Mesenchymal stem cell (in vitro differentiated cells and primary cell): ENCODE measurements around the gene VIT.

Experiments used
- DNase-seq: peaks from one replicate; pipeline ENCODE4 v3.0.0-alpha.2; 2013
- H2AFZ ChIP-seq: one replicate; pipeline ENCODE4 v1.6.1; 2013; ENCODE audit warnings: low read depth, mild to moderate bottlenecking, control low read depth, inconsistent platforms, low read length, moderate library complexity
- H2AK5ac ChIP-seq: 2 replicates; pipeline ENCODE4 v1.6.1; 2013; ENCODE audit warnings: low read length, moderate library complexity, mild to moderate bottlenecking, inconsistent platforms; ENCODE audit not compliant: severe bottlenecking
- H2BK120ac ChIP-seq: one replicate; pipeline ENCODE4 v1.6.1; 2013; ENCODE audit warnings: low read depth, mild to moderate bottlenecking, inconsistent platforms, low read length, moderate library complexity
- H2BK12ac ChIP-seq, 2 experiments: one replicate each; pipeline ENCODE4 v1.6.1; 2013; ENCODE audit warnings: inconsistent platforms in 2 of 2, low read length in 2 of 2, mild to moderate bottlenecking in 2 of 2, moderate library complexity in 2 of 2, control low read depth in 1 of 2
- H2BK15ac ChIP-seq: one replicate; pipeline ENCODE4 v1.6.1; 2013; ENCODE audit warnings: mild to moderate bottlenecking, low read depth, inconsistent platforms; ENCODE audit not compliant: poor library complexity, severe bottlenecking
- H2BK5ac ChIP-seq: 2 replicates; pipeline ENCODE4 v1.6.1; 2013; ENCODE audit warnings: low read depth, mild to moderate bottlenecking, low read length, control low read depth, inconsistent platforms; ENCODE audit not compliant: poor library complexity, severe bottlenecking
- H3K14ac ChIP-seq, 2 experiments: one replicate each; pipeline ENCODE4 v1.6.1; 2013; ENCODE audit warnings: inconsistent platforms in 2 of 2, low read length in 2 of 2, control low read depth in 1 of 2, mild to moderate bottlenecking in 1 of 2, moderate library complexity in 1 of 2
- H3K18ac ChIP-seq, 2 experiments: one replicate each; pipeline ENCODE4 v1.6.1; 2013; ENCODE audit warnings: inconsistent platforms in 2 of 2, low read length in 2 of 2, control low read depth in 1 of 2, low read depth in 1 of 2, mild to moderate bottlenecking in 1 of 2
- H3K23ac ChIP-seq, 2 experiments: one replicate each; pipeline ENCODE4 v1.6.1; 2013; ENCODE audit warnings: inconsistent platforms in 2 of 2, low read length in 2 of 2, mild to moderate bottlenecking in 2 of 2, moderate library complexity in 2 of 2, control low read depth in 1 of 2
- H3K27ac ChIP-seq: 2 replicates; pipeline ENCODE4 v1.5.1; 2013; ENCODE audit warnings: mild to moderate bottlenecking, moderate library complexity, low read length, control low read depth, inconsistent platforms; ENCODE audit not compliant: poor library complexity, severe bottlenecking
- H3K27me3 ChIP-seq, 2 experiments: 2 replicates each; pipeline versions ENCODE4 v1.6.1 to v1.7.0; 2013; ENCODE audit warnings: low read length in 2 of 2, mild to moderate bottlenecking in 2 of 2, moderate library complexity in 2 of 2, control low read depth in 1 of 2, inconsistent platforms in 1 of 2; ENCODE audit not compliant: control insufficient read depth in 1 of 2, insufficient read depth in 1 of 2
- H3K36me3 ChIP-seq, 2 experiments: 2 replicates each; pipeline versions ENCODE4 v1.6.1 to v1.7.0; 2013; ENCODE audit warnings: low read length in 2 of 2, control low read depth in 1 of 2, inconsistent platforms in 1 of 2, low read depth in 1 of 2, mild to moderate bottlenecking in 1 of 2; ENCODE audit not compliant: insufficient read depth in 2 of 2, control insufficient read depth in 1 of 2
- H3K4ac ChIP-seq, 2 experiments: one replicate each; pipeline ENCODE4 v1.6.1; 2013; ENCODE audit warnings: inconsistent platforms in 2 of 2, low read length in 2 of 2, mild to moderate bottlenecking in 2 of 2, moderate library complexity in 2 of 2, control low read depth in 1 of 2, low read depth in 1 of 2
- H3K4me1 ChIP-seq: 2 replicates; pipeline ENCODE4 v1.6.1; 2013; ENCODE audit warnings: low read depth, low read length, control low read depth; ENCODE audit not compliant: control insufficient read depth, insufficient read depth
- H3K4me2 ChIP-seq: 2 replicates; pipeline ENCODE4 v1.6.1; 2013; ENCODE audit warnings: low read length, mild to moderate bottlenecking, inconsistent platforms; ENCODE audit not compliant: poor library complexity, severe bottlenecking
- H3K4me3 ChIP-seq, 2 experiments: 2 replicates each; pipeline versions ENCODE4 v1.5.1 to v1.7.0; 2013; ENCODE audit warnings: low read length in 2 of 2, mild to moderate bottlenecking in 2 of 2, control low read depth in 1 of 2, low read depth in 1 of 2; ENCODE audit not compliant: insufficient read depth in 1 of 2
- H3K79me1 ChIP-seq: replicated peaks from 2 replicates; pipeline ENCODE4 v1.6.1; 2013; ENCODE audit warnings: mild to moderate bottlenecking, control low read depth, low read length, inconsistent platforms; ENCODE audit not compliant: poor library complexity, severe bottlenecking
- H3K9ac ChIP-seq: 2 replicates; pipeline ENCODE4 v1.7.0; 2013; ENCODE audit warnings: mild to moderate bottlenecking, low read length, moderate library complexity
- H3K9me3 ChIP-seq: 2 replicates; pipeline ENCODE4 v1.7.0; 2013; ENCODE audit warnings: mild to moderate bottlenecking, low read length; ENCODE audit not compliant: control insufficient read depth
- H4K8ac ChIP-seq: one replicate; pipeline ENCODE4 v1.6.1; 2013; ENCODE audit warnings: inconsistent platforms, mild to moderate bottlenecking, low read length, moderate library complexity
- H4K91ac ChIP-seq: one replicate; pipeline ENCODE4 v1.6.1; 2013; ENCODE audit warnings: mild to moderate bottlenecking, low read length, inconsistent platforms
- WGBS: methylation state at CpG from one replicate; pipeline ENCODE4 v1.1.7; 2013; ENCODE audit warnings: mixed read lengths; 5-methylcytosine and 5-hydroxymethylcytosine counted together

Gene VIT

DNA sequence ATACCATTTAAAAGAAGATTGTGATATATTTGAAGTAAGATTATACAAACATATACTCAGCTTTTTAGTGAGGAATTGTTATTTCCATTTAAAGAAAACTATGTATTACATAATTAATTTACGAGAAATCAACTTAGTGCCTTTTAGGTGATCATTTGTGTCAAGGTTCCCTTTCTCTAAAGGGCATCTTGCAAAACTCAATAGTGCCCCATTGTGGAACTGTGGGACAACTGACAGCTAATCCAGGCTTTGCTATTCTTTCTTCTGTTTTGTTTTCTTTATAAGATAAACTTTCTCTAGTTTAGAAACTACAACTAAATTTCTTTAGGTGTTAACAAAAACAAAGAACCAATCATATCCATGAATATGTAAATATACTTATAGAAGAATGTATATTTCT, 24.3 kb upstream of the VIT start:
- H2BK15ac ChIP-seq, result no peak overlapping the region
- no peaks in the 10 kb centered on the region for H3K4me1 ChIP-seq
- WGBS, result no CpG with 5 or more reads among the region's 1 CpG
- no peak overlapping the region for H2BK5ac ChIP-seq
- no peak overlapping the region for H2BK12ac ChIP-seq
- H2AFZ ChIP-seq, result no peak overlapping the region
- no peak overlapping the region for H2BK120ac ChIP-seq
- H4K91ac ChIP-seq, result no peak overlapping the region
- H3K14ac ChIP-seq, result no peak overlapping the region
- H3K4me3 ChIP-seq, result no peak overlapping the region
- no peaks in the 10 kb centered on the region for H3K9me3 ChIP-seq
- H3K79me1 ChIP-seq, result no peaks in the 10 kb centered on the region
- H3K27me3 ChIP-seq, result no peaks in the 10 kb centered on the region
- H3K18ac ChIP-seq, result no peak overlapping the region
- H3K9ac ChIP-seq, result no peak overlapping the region
- H3K4ac ChIP-seq, result no peak overlapping the region
- DNase-seq, result peak; percentile 52
- H3K23ac ChIP-seq, result no peak overlapping the region
- H2AK5ac ChIP-seq, result no peak overlapping the region
- no peak overlapping the region for H4K8ac ChIP-seq
- H3K4me2 ChIP-seq, result no peak overlapping the region
- no peak overlapping the region for H3K27ac ChIP-seq
- H3K36me3 ChIP-seq, result no peaks in the 10 kb centered on the region

GRCh38 chr2:36675579-36676282, 20.8 kb upstream of the VIT start:
- Histone ChIP-seq H2AK5ac (no peak overlapping the region), H3K4ac (no peak overlapping the region), H2BK15ac (no peak overlapping the region)

GRCh38 chr2:36676364-36676763, 20.1 kb upstream of the VIT start:
- H2AFZ ChIP-seq, result no peak overlapping the region
- no peak overlapping the region for H4K8ac ChIP-seq
- no peak overlapping the region for H2AK5ac ChIP-seq
- no peak overlapping the region for H2BK120ac ChIP-seq
- peaks cover 15% of the 10 kb centered on the region for H3K9me3 ChIP-seq
- H3K27ac ChIP-seq, result no peak overlapping the region
- H2BK12ac ChIP-seq, result no peak overlapping the region
- H3K27me3 ChIP-seq, result no peaks in the 10 kb centered on the region
- DNase-seq, result no peak
- H3K18ac ChIP-seq, result no peak overlapping the region
- H2BK15ac ChIP-seq, result no peak overlapping the region
- H3K23ac ChIP-seq, result no peak overlapping the region
- no CpG with 5 or more reads among the region's 1 CpG for WGBS
- H3K4me3 ChIP-seq, result no peak overlapping the region
- H3K4me2 ChIP-seq, result no peak overlapping the region
- no peaks in the 10 kb centered on the region for H3K79me1 ChIP-seq
- no peak overlapping the region for H4K91ac ChIP-seq
- H3K14ac ChIP-seq, result no peak overlapping the region
- H2BK5ac ChIP-seq, result no peak overlapping the region
- no peak overlapping the region for H3K4ac ChIP-seq
- H3K36me3 ChIP-seq, result no peaks in the 10 kb centered on the region
- no peaks in the 10 kb centered on the region for H3K4me1 ChIP-seq
- no peak overlapping the region for H3K9ac ChIP-seq

More at GRCh38 chr2:36675579-36676282, 20.8 kb upstream of the VIT start:
- Histone ChIP-seq H3K27ac (no peak overlapping the region), H3K4me3 (no peak overlapping the region), H3K18ac (no peak overlapping the region), H2AFZ (no peak overlapping the region), H2BK12ac (no peak overlapping the region), H3K27me3 (no peaks in the 10 kb centered on the region), H3K9me3 (peaks cover 15% of the 10 kb centered on the region), H3K4me1 (no peaks in the 10 kb centered on the region), H2BK5ac (no peak overlapping the region), H3K36me3 (no peaks in the 10 kb centered on the region), H2BK120ac (no peak overlapping the region), H3K9ac (no peak overlapping the region), H4K8ac (no peak overlapping the region), H3K79me1 (no peaks in the 10 kb centered on the region), H3K14ac (no peak overlapping the region), H3K4me2 (no peak overlapping the region), H3K23ac (no peak overlapping the region), H4K91ac (no peak overlapping the region)
- DNase-seq, result no peak

- peaks cover 15% of the 10 kb centered on the region for H3K9me3 ChIP-seq
- H2AK5ac ChIP-seq, result no peak overlapping the region
- no peak overlapping the region for H3K14ac ChIP-seq
- no peak overlapping the region for H4K91ac ChIP-seq
- no peak overlapping the region for H4K8ac ChIP-seq
- H3K4me2 ChIP-seq, result no peak overlapping the region
- H3K4me3 ChIP-seq, result no peak overlapping the region
- no peak overlapping the region for H3K9ac ChIP-seq
- no peak overlapping the region for H2BK5ac ChIP-seq
- no peaks in the 10 kb centered on the region for H3K36me3 ChIP-seq
- H2BK120ac ChIP-seq, result no peak overlapping the region
- H3K18ac ChIP-seq, result no peak overlapping the region
- no peak overlapping the region for H3K4ac ChIP-seq
- no peak overlapping the region for H3K27ac ChIP-seq
- no peak overlapping the region for H2AFZ ChIP-seq
- DNase-seq, result no peak
- no peaks in the 10 kb centered on the region for H3K4me1 ChIP-seq
- H2BK12ac ChIP-seq, result no peak overlapping the region
- H3K79me1 ChIP-seq, result no peaks in the 10 kb centered on the region
- no peak overlapping the region for H3K23ac ChIP-seq
- no peak overlapping the region for H2BK15ac ChIP-seq
- no peaks in the 10 kb centered on the region for H3K27me3 ChIP-seq
These were observed 19.1 kb upstream of the VIT start for GRCh38 chr2:36677386-36677785.
